ENCODE measurements around the gene KRTAP10-5.
"Not testable (repeated sequence)": the region's sequence is repeated elsewhere in the genome, so short reads cannot be mapped to it uniquely, and the experiment has no call there.

The KRTAP10-5 gene, protein sequence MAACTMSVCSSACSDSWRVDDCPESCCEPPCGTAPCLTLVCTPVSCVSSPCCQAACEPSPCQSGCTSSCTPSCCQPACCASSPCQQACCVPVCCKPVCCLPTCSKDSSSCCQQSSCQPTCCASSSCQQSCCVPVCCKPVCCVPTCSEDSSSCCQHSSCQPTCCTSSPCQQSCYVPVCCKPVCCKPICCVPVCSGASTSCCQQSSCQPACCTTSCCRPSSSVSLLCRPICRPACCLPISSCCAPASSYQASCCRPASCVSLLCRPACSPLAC

DNA sequence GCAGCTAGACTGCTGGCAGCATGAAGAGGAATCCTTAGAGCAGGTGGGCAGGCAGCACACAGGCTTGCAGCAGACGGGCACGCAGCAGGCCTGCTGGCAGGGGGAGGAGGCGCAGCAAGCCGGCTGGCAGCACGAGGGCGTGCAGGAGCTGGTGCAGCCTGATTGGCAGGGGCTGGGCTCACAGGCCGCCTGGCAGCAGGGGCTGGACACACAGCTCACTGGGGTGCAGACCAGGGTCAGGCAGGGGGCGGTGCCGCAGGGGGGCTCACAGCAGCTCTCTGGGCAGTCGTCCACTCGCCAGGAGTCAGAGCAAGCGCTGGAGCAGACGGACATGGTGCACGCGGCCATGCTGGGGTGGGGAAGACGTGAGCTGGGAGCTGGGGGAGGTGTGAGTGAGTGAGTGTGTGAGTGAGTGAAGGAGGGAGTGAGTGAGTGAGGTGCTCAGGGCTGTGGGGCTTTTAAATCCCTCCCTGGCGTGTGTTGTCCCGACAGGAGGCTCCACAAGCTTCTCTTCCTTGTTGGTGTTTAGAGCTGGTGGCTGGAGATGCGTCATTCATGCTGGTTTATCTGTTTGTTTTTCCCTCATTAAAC lies at the start of gene KRTAP10-5:
TSS of gene KRTAP10-5 (minus strand) at position 374 of the 591 bp plus-strand sequence. CDS start at position 348, 26 bp downstream.
- DNase-seq, result not testable (repeated sequence)

GRCh38 chr21:44628707-44629391 lies 48.4 kb upstream of the KRTAP10-5 start:
- DNase-seq, result no peak

DNA sequence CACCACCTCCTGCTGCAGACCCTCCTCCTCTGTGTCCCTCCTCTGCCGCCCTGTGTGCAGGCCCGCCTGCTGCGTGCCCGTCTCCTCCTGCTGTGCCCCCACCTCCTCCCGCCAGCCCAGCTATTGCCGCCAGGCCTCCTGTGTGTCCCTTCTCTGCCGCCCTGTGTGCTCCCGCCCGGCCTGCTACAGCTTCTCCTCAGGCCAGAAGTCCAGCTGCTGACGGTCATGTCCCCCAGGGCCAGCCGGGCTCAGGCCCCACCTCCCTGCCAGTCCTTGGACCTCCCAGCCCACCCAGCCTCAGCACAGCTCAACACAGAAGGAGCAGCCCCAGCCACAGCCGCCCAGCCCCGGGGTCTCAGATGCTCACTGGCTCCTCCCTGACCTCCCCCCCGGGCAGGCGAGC lies 47.4 kb upstream of the KRTAP10-5 start:
- DNase-seq, result not testable (repeated sequence)

GRCh38 chr21:44627181-44627822 lies 46.9 kb upstream of the KRTAP10-5 start:
- DNase-seq, result not testable (repeated sequence)

- no peak for DNase-seq
Measured at GRCh38 chr21:44626673-44627143, 46.3 kb upstream of the KRTAP10-5 start, which contains the start of gene KRTAP10-9. KRTAP10-9 (plus strand) TSS chr21:44627093; CDS start chr21:44627172, 79 bp downstream.

DNA sequence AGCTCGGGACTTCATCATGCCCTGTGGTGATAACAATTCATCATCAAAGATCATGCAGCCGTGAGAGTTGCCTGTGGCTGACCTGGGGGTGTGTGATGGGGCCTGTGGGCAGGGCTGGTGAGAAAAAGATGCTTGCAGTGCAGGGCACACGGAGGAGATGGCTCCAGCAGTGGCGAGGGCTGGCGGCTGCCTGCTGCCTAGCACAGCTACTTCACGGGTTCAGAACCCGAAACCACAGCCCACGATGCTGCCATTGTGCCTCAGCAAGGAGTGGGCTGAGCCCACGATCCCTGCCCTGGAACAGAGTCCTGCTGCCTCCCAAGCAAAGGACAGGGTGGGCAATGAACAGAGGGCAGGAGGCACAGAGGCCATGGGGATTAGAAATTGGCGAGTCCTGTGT lies 45.9 kb upstream of the KRTAP10-5 start:
- no peak for DNase-seq

GRCh38 chr21:44625756-44626155 lies 45.4 kb upstream of the KRTAP10-5 start:
- DNase-seq, result no peak

- no peak for DNase-seq
Measured at GRCh38 chr21:44623575-44623974, 43.2 kb upstream of the KRTAP10-5 start.

DNA sequence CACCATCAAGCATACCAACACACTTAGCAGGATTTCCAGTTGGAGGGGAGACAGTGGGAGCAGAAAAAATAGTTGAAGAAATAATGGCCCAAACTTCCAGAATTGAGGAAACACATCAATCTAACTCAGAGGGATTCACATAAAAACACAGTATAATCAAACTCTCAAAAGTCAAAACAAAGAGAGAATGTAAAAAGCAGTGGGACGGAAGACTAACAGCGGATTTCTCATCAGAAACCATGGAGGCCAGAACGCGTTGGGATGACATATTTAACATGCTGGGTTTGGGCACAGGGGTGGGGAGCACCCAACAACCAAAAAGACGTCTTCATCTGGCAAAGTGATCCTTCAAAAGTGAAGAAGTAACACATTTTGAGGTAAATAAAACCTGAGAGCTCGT lies 39.5 kb upstream of the KRTAP10-5 start:
- no peak for DNase-seq

GRCh38 chr21:44618909-44619308 lies 38.5 kb upstream of the KRTAP10-5 start:
- DNase-seq, result no peak

DNA sequence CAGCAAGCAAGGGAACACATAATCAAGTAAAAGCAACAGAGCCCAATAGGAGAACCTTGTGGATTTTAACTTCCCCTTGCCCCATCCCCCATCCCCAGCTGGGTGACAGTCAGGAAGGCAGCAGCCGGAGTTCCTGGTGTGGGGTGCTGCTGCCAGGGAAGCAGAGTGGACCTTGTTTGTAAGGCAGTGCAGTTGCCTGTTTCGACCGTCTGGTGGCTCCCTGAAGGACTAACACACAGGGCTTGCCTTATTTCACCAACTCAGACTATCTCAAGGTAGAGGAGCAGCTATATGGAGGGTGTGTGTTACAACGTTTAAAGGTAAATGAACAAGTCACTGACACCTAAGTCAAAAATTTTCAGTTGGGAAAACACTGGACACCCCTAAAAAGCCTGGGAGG lies 38.1 kb upstream of the KRTAP10-5 start:
- no peak for DNase-seq

DNA sequence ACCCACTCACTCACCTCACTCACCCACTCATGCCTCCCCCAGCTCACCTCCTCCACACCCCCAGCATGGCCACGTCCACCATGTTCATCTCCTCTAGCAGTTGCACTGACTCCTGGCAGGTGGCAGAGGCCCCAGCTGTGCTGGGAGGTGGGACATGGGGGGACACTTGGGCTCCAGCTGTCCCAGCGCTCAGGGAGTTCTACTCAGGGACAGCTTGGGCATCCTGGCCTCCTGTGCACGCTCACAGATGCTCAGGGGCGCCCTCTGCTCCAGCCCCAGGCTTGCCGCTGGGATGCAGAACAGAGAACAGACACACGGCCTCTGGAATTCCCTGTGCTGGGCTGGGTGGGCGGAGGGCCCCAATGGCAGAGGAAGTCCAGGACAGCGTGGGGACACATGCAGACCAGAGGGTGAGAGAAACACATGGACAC lies 36.7 kb upstream of the KRTAP10-5 start:
- DNase-seq, result no peak

GRCh38 chr21:44616591-44616926 lies 36.2 kb upstream of the KRTAP10-5 start:
- DNase-seq, result no peak

DNA sequence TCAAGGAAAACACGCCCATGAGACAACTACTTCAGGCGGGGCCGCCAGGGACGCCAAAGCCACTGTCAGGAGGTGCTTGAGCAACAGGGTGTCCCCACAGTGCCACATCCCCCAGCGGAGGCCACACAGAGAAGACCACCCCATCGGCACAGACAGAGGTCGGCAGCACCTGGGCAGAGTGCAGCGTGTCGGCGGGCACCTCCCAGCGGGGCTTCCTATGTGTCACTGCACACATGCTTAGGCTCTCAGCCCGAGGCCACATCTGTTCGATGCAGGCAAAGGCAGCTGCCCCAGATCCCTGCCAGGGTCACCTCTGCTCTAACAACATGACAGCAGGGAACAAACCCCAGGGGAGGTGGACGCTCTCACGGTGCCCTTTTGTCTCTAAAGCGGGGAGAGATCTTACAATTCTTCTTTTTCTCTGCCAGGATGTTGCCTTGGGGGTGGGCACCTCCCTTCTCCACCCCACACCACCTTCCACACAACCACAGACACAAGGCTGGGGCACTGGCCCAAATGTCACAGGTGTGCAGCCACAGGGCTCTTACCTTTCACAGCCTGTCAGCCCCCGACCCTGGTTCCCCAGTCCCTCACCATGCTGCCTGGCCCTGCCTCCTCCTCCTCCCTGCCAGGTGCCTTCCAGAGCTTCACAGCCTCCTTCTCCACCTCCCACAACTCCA lies 35.6 kb upstream of the KRTAP10-5 start:
- no peak for DNase-seq

DNA sequence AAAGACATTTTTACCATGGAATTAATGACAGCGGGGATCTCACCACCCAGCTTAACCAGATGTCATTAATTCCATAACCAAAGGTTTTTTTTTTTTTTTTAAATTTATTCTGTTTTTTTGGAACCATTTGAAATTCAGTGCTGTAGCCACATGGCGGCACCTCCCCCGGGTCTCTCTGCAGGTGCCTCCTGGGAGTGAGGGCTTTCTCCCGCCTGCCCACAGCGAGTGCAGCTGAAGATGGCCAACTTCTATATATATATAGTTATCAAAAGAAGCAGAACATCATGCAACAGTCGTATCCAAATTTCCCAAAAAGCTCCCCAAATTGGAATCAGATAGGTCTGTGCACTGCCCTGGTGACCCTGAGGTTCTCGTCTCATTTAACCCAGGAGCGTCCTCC lies 35.1 kb upstream of the KRTAP10-5 start:
- no peak for DNase-seq

DNA sequence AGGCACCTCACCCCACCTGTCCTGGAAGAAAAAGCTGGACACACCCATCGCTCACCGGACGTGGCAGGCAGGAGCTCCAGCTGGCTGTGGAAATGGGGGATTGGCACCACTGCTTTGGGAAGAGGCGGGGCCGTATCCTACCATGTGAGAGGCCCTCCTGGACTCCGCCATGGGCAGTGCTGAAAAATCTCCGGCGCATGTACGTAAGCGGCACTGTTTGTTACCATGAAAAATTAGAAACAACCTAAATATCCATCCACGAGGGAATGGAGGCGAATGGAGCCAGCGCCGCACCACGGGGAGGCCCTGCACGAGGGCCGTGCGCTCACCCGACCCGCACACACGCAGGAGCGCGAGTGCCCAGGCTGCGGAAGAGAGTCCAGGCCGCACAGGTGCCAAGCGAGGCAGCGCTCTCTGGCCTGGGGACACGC lies 34.6 kb upstream of the KRTAP10-5 start:
- DNase-seq, result no peak

DNA sequence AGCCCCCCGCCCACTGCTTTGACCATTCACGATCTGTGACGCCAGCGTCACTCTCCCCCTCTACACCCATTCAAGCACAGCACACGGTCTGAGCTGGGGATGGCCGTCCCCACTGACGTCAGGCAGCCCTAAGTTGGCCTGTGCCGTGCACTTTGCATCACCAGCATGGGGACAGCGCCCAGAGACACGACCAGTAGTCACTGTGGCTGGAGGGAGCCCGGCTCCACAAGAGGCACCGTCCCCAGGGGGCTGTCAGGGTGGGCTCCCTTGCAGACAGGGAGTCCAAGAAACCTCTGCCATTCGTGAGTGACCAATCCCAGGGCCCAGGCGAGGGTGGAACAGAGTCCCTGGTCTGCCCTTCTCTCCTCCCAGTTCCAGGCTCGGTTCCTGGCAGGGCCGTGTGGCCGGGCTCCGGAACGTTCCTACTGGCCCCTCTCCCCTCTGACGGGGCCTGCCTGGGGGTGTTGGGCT lies 33.8 kb upstream of the KRTAP10-5 start:
- DNase-seq, result no peak

DNA sequence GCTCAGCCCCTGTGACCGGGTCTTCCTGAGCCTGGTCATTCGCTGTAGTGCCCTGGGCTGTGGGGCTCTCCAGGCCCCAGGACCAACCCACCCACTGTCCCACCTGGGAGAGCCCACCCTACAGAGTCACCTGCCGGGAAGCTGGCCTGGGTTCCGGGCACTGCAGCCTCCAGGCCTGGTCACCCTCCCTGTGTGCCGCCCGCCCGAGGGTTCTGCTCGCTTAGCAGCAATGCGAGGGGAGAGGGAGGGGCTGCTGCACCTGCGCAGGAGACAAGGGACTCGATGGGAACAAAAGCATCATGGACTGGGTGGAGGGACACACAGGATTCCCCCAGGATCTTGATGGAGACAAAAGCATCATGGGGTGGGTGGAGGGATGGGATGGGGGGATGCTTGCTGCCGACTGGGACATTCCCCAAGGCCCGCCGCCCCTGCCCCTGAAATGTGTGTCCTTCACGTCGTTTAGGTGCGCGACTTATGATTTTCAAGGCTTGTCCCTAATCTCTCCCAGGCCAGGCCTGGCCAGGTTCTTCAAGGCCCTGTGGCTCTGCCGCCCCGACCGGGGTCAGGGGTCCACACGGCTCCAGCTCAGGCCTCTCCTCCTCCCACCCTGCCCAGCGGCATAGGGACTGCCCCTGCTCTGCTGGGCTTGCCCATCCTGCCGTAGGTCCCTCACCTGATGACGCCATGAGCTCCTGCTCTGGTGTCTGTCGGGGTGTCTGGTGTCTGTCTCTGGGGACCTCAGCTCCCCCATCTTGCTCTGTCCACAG lies 33.2 kb upstream of the KRTAP10-5 start:
- no peak for DNase-seq

- DNase-seq, result no peak
Measured at GRCh38 chr21:44612669-44613229, 32.3 kb upstream of the KRTAP10-5 start.

- DNase-seq, result no peak
Measured at GRCh38 chr21:44612029-44612486, 31.7 kb upstream of the KRTAP10-5 start, which contains the start of gene KRTAP10-8. KRTAP10-8 (plus strand) TSS chr21:44612079; CDS start chr21:44612101, 22 bp downstream.

- no peak for DNase-seq
Measured at GRCh38 chr21:44611551-44611950, 31.1 kb upstream of the KRTAP10-5 start.

All from femur (tissue), 1 donor.